HG02763 (cell line): ENCODE measurements around the gene TBX18.

ENCODE experiments used
- ATAC-seq: cut with Tn5 transposase; IDR thresholded peaks from one replicate; pipeline ENCODE4 v1.9.1; 2021; ENCODE audit warnings: mild to moderate bottlenecking, moderate library complexity; ENCODE audit not compliant: unreplicated experiment

Gene TBX18

GRCh38 chr6:84752118-84752850, 12.1 kb downstream of the TBX18 start:
- ATAC-seq = no peak

- no peak for ATAC-seq
Observed at GRCh38 chr6:84749181-84749580, 15.2 kb downstream of the TBX18 start.

GRCh38 chr6:84748376-84748775, 16.0 kb downstream of the TBX18 start:
- no peak for ATAC-seq

- ATAC-seq = no peak
Observed at GRCh38 chr6:84743616-84744015, 20.8 kb downstream of the TBX18 start.

GRCh38 chr6:84740385-84740784, 24.0 kb downstream of the TBX18 start:
- no peak for ATAC-seq

GRCh38 chr6:84739866-84740208, 24.6 kb downstream of the TBX18 start:
- no peak for ATAC-seq

- no peak for ATAC-seq
Observed at GRCh38 chr6:84738996-84739865, 25.2 kb downstream of the TBX18 start.

GRCh38 chr6:84733889-84734288, 30.5 kb downstream of the TBX18 start:
- no peak for ATAC-seq

- no peak for ATAC-seq
Observed at GRCh38 chr6:84731901-84732300, 32.5 kb downstream of the TBX18 start.

GRCh38 chr6:84731401-84731800, 33.0 kb downstream of the TBX18 start:
- no peak for ATAC-seq

- no peak for ATAC-seq
Observed at GRCh38 chr6:84728602-84729001, 35.8 kb downstream of the TBX18 start.

- ATAC-seq = no peak
Observed at GRCh38 chr6:84719152-84719551, 45.2 kb downstream of the TBX18 start.

GRCh38 chr6:84718038-84718955, 46.1 kb downstream of the TBX18 start:
- ATAC-seq = no peak

GRCh38 chr6:84709121-84709520, 55.3 kb downstream of the TBX18 start:
- no peak for ATAC-seq

GRCh38 chr6:84707171-84707570, 57.2 kb downstream of the TBX18 start:
- no peak for ATAC-seq

GRCh38 chr6:84696166-84696565, 68.2 kb downstream of the TBX18 start:
- ATAC-seq = no peak

GRCh38 chr6:84691978-84692623, 72.3 kb downstream of the TBX18 start:
- ATAC-seq = no peak

GRCh38 chr6:84688141-84688873, 76.1 kb downstream of the TBX18 start:
- no peak for ATAC-seq

GRCh38 chr6:84687431-84687830, 77.0 kb downstream of the TBX18 start:
- ATAC-seq = no peak

- no peak for ATAC-seq
Observed at GRCh38 chr6:84685983-84686584, 78.3 kb downstream of the TBX18 start.
